Stimulated activated CD8-positive, alpha-beta memory T cell treated with anti-CD3 and anti-CD28 coated beads, Interleukin-2, amount 100 ng/mL, for 1 hour (primary cell): ENCODE data around the gene NFIA.

Experiments used
- DNase-seq, 2 donors: peaks; one replicate each; pipeline ENCODE4 v3.0.0-alpha.2; 2020; ENCODE audit warnings: low read depth in 2 of 2

NFIA gene

GRCh38 chr1:61215676-61216289, 133.4 kb downstream of the NFIA start:
- no peak for DNase-seq

GRCh38 chr1:61220536-61220935, 138.2 kb downstream of the NFIA start:
- no peak for DNase-seq

GRCh38 chr1:61221642-61222041, 139.3 kb downstream of the NFIA start:
- no peak for DNase-seq

GRCh38 chr1:61222240-61222639, 139.9 kb downstream of the NFIA start:
- DNase-seq = no peak

- DNase-seq = no peak
These were observed 140.8 kb downstream of the NFIA start for GRCh38 chr1:61223140-61223539.

GRCh38 chr1:61224609-61225008, 142.2 kb downstream of the NFIA start:
- no peak for DNase-seq

- DNase-seq = no peak
These were observed 143.1 kb downstream of the NFIA start for GRCh38 chr1:61225478-61225877.

GRCh38 chr1:61226791-61227567, 144.6 kb downstream of the NFIA start:
- DNase-seq = no peak

GRCh38 chr1:61227857-61228550, 145.6 kb downstream of the NFIA start:
- no peak for DNase-seq

- DNase-seq = no peak
These were observed 148.2 kb downstream of the NFIA start for GRCh38 chr1:61230523-61230922.

GRCh38 chr1:61231795-61232194, 149.4 kb downstream of the NFIA start:
- DNase-seq = no peak

GRCh38 chr1:61233121-61233660, 150.8 kb downstream of the NFIA start:
- DNase-seq = no peak

- DNase-seq = no peak
These were observed 152.2 kb downstream of the NFIA start for GRCh38 chr1:61234587-61234919.

GRCh38 chr1:61237147-61237546, 154.8 kb downstream of the NFIA start:
- DNase-seq = no peak

GRCh38 chr1:61237659-61238358, 155.4 kb downstream of the NFIA start:
- DNase-seq = no peak

- no peak for DNase-seq
These were observed 156.0 kb downstream of the NFIA start for GRCh38 chr1:61238359-61238665.

- DNase-seq = no peak
These were observed 158.5 kb downstream of the NFIA start for GRCh38 chr1:61240878-61241277.

- no peak for DNase-seq
These were observed 159.1 kb downstream of the NFIA start for GRCh38 chr1:61241411-61241838.

GRCh38 chr1:61241973-61242381, 159.6 kb downstream of the NFIA start:
- no peak for DNase-seq

GRCh38 chr1:61244114-61244513, 161.8 kb downstream of the NFIA start:
- no peak for DNase-seq

GRCh38 chr1:61245696-61246400, 163.5 kb downstream of the NFIA start:
- DNase-seq = no peak
